ENCODE measurements around the gene CFAP210. TPM values are rescaled to one million over a fixed set of nuclear protein-coding genes. Genes with fewer than 3 reads are reported as not detected.

CFAP210 gene
- total RNA-seq, 1 donor from 2014 or later: not detected

- no peak overlapping the region for H3K4me3 ChIP-seq (ENCODE audit: low read depth, low read length)
- TF ChIP-seq CTCF (conservative IDR thresholded peaks at IDR 0.05; ENCODE audit: low read depth, low read length): no peak
- DNase-seq (ENCODE audit: low read depth): no peak
These were observed 29.0 kb downstream of the CFAP210 start for GRCh38 chr2:169664978-169665930.

DNA sequence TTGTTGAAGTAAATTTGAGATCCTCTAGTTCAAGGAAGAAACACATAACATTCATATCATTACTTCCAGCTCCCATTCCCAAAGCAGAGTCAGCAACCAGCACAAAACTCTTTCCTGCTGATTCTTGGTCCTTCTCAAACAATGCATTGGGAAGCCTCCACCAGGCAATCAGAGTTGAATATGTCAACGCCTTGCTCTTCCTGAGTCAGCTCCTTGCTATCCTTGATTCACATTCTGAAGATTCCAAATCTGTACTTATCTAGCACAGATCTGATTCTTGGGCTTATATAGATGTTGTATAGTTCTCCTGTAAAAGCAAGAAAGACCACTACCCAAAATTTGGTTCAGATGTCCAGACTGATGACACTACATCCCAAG, 29.6 kb downstream of the CFAP210 start:
- no peak overlapping the region for H3K4me3 ChIP-seq (ENCODE audit: low read depth, low read length)
- no peak for TF ChIP-seq CTCF (conservative IDR thresholded peaks at IDR 0.05; ENCODE audit: low read depth, low read length)
- DNase-seq (ENCODE audit: low read depth): no peak

- TF ChIP-seq CTCF (conservative IDR thresholded peaks at IDR 0.05; ENCODE audit: low read depth, low read length): no peak
- DNase-seq (ENCODE audit: low read depth): no peak
These were observed 31.0 kb downstream of the CFAP210 start for GRCh38 chr2:169663247-169663646.

GRCh38 chr2:169662744-169663143, 31.5 kb downstream of the CFAP210 start:
- DNase-seq (ENCODE audit: low read depth): no peak
- TF ChIP-seq CTCF (conservative IDR thresholded peaks at IDR 0.05; ENCODE audit: low read depth, low read length): no peak
- H3K4me3 ChIP-seq (ENCODE audit: low read depth, low read length): no peak overlapping the region

More at GRCh38 chr2:169663247-169663646, 31.0 kb downstream of the CFAP210 start:
- H3K4me3 ChIP-seq (ENCODE audit: low read depth, low read length): no peak overlapping the region

DNA sequence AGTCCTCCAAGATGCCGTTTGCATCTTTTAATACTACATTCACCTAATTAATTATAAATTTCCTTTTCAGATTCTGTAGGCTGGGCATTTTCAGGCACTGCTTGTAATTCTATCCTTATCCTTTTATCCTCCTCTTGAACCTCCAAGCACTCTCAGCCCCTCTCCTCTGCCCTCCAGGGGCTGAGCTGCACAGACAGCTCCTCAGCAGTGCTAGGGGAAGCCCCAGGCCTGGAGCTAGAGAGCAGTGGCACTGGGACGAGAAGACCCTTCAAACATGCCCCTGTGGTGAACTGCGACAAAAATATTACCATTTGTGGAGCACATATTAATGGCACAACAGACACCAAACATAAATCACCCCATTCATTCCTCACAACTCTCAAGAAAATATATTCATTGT, 32.9 kb downstream of the CFAP210 start:
- TF ChIP-seq CTCF (conservative IDR thresholded peaks at IDR 0.05; ENCODE audit: low read depth, low read length): no peak
- no peak overlapping the region for H3K4me3 ChIP-seq (ENCODE audit: low read depth, low read length)
- DNase-seq (ENCODE audit: low read depth): no peak

GRCh38 chr2:169659320-169659719, 34.9 kb downstream of the CFAP210 start:
- no peak for DNase-seq (ENCODE audit: low read depth)
- TF ChIP-seq CTCF (conservative IDR thresholded peaks at IDR 0.05; ENCODE audit: low read depth, low read length): no peak
- no peak overlapping the region for H3K4me3 ChIP-seq (ENCODE audit: low read depth, low read length)

- DNase-seq (ENCODE audit: low read depth): no peak
- TF ChIP-seq CTCF (conservative IDR thresholded peaks at IDR 0.05; ENCODE audit: low read depth, low read length): no peak
These were observed 35.3 kb downstream of the CFAP210 start for GRCh38 chr2:169658877-169659276.

More at GRCh38 chr2:169658877-169659276, 35.3 kb downstream of the CFAP210 start:
- no peak overlapping the region for H3K4me3 ChIP-seq (ENCODE audit: low read depth, low read length)

All from epithelial cell of proximal tubule (primary cell).